Uterus (tissue), 2 donors: ENCODE results near the gene TUBA8.

Experiments used
- POLR2A ChIP-seq, 2 donors: fragments of 450-650 bp; IDR thresholded peaks; one replicate each; pipeline ENCODE4 v1.6.1; 2016; ENCODE audit warnings: antibody characterized with exemption in 2 of 2, mild to moderate bottlenecking in 1 of 2, moderate library complexity in 1 of 2
- TF ChIP-seq, protein P1 (sequence below), 4 experiments: fragments of 200-600 bp in 2 of 4; fragments of 450-650 bp in 2 of 4; sonication (generic) in 2 of 4; IDR thresholded peaks; one replicate each; pipeline ENCODE4 v1.5.1; 2016 to 2019; ENCODE audit warnings: antibody characterized with exemption in 4 of 4, mild to moderate bottlenecking in 2 of 4, moderate library complexity in 1 of 4

DNA sequence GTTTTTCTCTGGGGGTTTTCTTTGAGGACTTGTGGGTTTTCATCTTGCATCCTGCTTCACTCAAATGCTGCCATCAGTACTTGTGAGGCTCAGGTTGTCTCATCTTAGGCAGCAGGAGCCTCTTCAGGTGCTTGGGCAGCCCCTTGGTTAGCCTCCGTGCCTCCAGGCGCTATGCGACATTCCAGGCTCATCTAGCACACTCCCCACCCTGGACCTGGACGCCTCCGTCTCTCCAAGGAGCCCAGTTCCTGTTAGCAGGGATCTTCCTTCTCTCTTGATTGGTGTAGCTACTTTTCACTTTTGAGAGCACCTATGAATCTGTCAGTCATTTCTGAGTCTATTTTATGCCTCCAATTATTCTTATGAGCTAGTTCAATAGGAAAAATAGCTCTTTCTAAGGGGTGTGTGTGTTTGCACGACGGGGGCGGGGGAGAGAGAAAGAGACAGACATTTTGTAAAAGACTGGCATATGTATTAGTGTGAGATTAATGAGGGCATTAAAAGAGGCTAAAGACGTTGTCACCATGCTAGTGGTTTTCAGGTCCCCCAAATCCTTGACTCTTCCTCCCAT lies 7.8 kb downstream of the TUBA8 start:
- TF ChIP-seq, protein P1, sequence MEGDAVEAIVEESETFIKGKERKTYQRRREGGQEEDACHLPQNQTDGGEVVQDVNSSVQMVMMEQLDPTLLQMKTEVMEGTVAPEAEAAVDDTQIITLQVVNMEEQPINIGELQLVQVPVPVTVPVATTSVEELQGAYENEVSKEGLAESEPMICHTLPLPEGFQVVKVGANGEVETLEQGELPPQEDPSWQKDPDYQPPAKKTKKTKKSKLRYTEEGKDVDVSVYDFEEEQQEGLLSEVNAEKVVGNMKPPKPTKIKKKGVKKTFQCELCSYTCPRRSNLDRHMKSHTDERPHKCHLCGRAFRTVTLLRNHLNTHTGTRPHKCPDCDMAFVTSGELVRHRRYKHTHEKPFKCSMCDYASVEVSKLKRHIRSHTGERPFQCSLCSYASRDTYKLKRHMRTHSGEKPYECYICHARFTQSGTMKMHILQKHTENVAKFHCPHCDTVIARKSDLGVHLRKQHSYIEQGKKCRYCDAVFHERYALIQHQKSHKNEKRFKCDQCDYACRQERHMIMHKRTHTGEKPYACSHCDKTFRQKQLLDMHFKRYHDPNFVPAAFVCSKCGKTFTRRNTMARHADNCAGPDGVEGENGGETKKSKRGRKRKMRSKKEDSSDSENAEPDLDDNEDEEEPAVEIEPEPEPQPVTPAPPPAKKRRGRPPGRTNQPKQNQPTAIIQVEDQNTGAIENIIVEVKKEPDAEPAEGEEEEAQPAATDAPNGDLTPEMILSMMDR (IDR thresholded peaks at IDR 0.05), result no peak
- TF ChIP-seq POLR2A (IDR thresholded peaks at IDR 0.05), result no peak
